Mesothelial cell of epicardium (in vitro differentiated cells): ENCODE measurements around the gene CLN3. TPM values are rescaled to one million over a fixed set of nuclear protein-coding genes. Genes with fewer than 3 reads are reported as not detected.

ENCODE experiments used
- DNase-seq, 2 experiments: peaks; one replicate each; pipeline ENCODE4 v3.0.0; 2021; ENCODE audit warnings: low spot score in 2 of 2; ENCODE audit not compliant: unreplicated experiment in 2 of 2
- H3K27ac Mint-ChIP-seq: 2 replicates; pipeline ENCODE4 v1.8.0; 2021; ENCODE audit warnings: mixed read lengths
- H3K27me3 Mint-ChIP-seq: 2 replicates; pipeline ENCODE4 v1.8.0; 2021; ENCODE audit warnings: low read depth, mixed read lengths
- H3K36me3 Mint-ChIP-seq: 2 replicates; pipeline ENCODE4 v1.8.0; 2021; ENCODE audit warnings: mixed read lengths
- H3K4me1 Mint-ChIP-seq: 2 replicates; pipeline ENCODE4 v1.8.0; 2021; ENCODE audit warnings: mixed read lengths
- H3K4me3 Mint-ChIP-seq: 2 replicates; pipeline ENCODE4 v1.8.0; 2021; ENCODE audit warnings: mild to moderate bottlenecking, moderate library complexity, mixed read lengths
- H3K9me3 Mint-ChIP-seq: 2 replicates; pipeline ENCODE4 v1.8.0; 2021; ENCODE audit warnings: mixed read lengths
- CTCF ChIP-seq: fragments of 200-600 bp; sonication (generic); IDR thresholded peaks from one replicate; pipeline ENCODE4 v1.5.0; 2021; ENCODE audit warnings: antibody characterized with exemption; ENCODE audit not compliant: unreplicated experiment
- total RNA-seq: library from RNA; stranded (reverse); gene quantifications from 3 replicates; pipeline ENCODE4 v1.2.1, GENCODE V29; 2021

CLN3 gene
- total RNA-seq, 1 donor from 2014 or later = 30.9 TPM

- no peak for TF ChIP-seq CTCF
- Mint-ChIP-seq H3K4me3 (no peak overlapping the region), H3K36me3 (no peaks in the 10 kb centered on the region), H3K4me1 (no peaks in the 10 kb centered on the region), H3K27ac (no peak overlapping the region), H3K9me3 (no peaks in the 10 kb centered on the region), H3K27me3 (no peaks in the 10 kb centered on the region)
- no peak for DNase-seq
Observed at GRCh38 chr16:28499854-28500253, 8.0 kb upstream of the CLN3 start.

- Mint-ChIP-seq H3K9me3 (no peaks in the 10 kb centered on the region), H3K4me1 (no peaks in the 10 kb centered on the region), H3K36me3 (no peaks in the 10 kb centered on the region), H3K4me3 (no peak overlapping the region), H3K27ac (no peak overlapping the region), H3K27me3 (no peaks in the 10 kb centered on the region)
- TF ChIP-seq CTCF = no peak
- no peak for DNase-seq
Observed at GRCh38 chr16:28498666-28499381, 7.0 kb upstream of the CLN3 start.

- H3K27me3 Mint-ChIP-seq = no peaks in the 10 kb centered on the region
- no peaks in the 10 kb centered on the region for H3K9me3 Mint-ChIP-seq
- H3K4me1 Mint-ChIP-seq = no peaks in the 10 kb centered on the region
- TF ChIP-seq CTCF = no peak
- no peaks in the 10 kb centered on the region for H3K36me3 Mint-ChIP-seq
- no peak for DNase-seq
- no peak overlapping the region for H3K4me3 Mint-ChIP-seq
- no peak overlapping the region for H3K27ac Mint-ChIP-seq
Observed at GRCh38 chr16:28497861-28498599, 6.2 kb upstream of the CLN3 start.

GRCh38 chr16:28497386-28497785 lies 5.5 kb upstream of the CLN3 start:
- Mint-ChIP-seq H3K27ac (no peak overlapping the region), H3K4me3 (no peak overlapping the region)

GRCh38 chr16:28496844-28497243 lies 5.0 kb upstream of the CLN3 start:
- H3K9me3 Mint-ChIP-seq = no peaks in the 10 kb centered on the region
- no peak for DNase-seq
- H3K4me1 Mint-ChIP-seq = no peaks in the 10 kb centered on the region
- H3K27ac Mint-ChIP-seq = no peak overlapping the region
- TF ChIP-seq CTCF = no peak
- no peaks in the 10 kb centered on the region for H3K27me3 Mint-ChIP-seq
- H3K36me3 Mint-ChIP-seq = no peaks in the 10 kb centered on the region
- H3K4me3 Mint-ChIP-seq = no peak overlapping the region

More at GRCh38 chr16:28497386-28497785, 5.5 kb upstream of the CLN3 start:
- Mint-ChIP-seq H3K36me3 (no peaks in the 10 kb centered on the region), H3K27me3 (no peaks in the 10 kb centered on the region), H3K4me1 (no peaks in the 10 kb centered on the region), H3K9me3 (no peaks in the 10 kb centered on the region)
- DNase-seq = no peak
- no peak for TF ChIP-seq CTCF
